A673 (cell line): ENCODE data around the gene TTC19.

ENCODE experiments used
- EZH2 ChIP-seq: fragments of 200-600 bp; sonication (generic); IDR thresholded peaks from 2 replicates; pipeline ENCODE4 v1.6.1; 2017; ENCODE audit warnings: borderline replicate concordance, low read depth, mild to moderate bottlenecking, mixed read lengths, antibody characterized with exemption, low read length; ENCODE audit not compliant: poor library complexity, severe bottlenecking
- TF ChIP-seq, protein P1 (sequence below): fragments of 300-800, 200-600 bp; sonication (generic); conservative IDR thresholded peaks from 2 replicates; pipeline ENCODE4 v1.5.1; 2017; ENCODE audit warnings: low read depth, mild to moderate bottlenecking, antibody characterized with exemption, low read length, moderate library complexity, mixed read lengths

DNA sequence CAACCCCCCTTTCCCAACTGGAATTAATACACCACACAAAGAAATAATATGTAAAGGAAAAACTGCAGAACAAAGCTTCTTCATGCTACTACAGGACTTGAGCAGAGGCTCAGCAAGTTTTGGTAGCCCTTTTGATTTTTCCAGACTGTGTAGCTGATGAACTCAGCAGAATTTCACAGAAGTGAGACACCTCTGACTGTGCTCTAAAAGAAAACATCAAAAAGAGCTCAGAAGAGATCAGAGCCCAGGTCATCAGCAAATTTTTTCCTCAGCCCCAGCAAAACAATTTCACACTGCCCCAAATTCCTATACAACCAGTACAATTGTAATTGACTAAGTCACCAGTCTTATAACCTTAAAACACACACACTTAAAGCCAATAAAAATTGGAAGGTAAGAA is 38.0 kb downstream of the TTC19 start:
- TF ChIP-seq, protein P1, sequence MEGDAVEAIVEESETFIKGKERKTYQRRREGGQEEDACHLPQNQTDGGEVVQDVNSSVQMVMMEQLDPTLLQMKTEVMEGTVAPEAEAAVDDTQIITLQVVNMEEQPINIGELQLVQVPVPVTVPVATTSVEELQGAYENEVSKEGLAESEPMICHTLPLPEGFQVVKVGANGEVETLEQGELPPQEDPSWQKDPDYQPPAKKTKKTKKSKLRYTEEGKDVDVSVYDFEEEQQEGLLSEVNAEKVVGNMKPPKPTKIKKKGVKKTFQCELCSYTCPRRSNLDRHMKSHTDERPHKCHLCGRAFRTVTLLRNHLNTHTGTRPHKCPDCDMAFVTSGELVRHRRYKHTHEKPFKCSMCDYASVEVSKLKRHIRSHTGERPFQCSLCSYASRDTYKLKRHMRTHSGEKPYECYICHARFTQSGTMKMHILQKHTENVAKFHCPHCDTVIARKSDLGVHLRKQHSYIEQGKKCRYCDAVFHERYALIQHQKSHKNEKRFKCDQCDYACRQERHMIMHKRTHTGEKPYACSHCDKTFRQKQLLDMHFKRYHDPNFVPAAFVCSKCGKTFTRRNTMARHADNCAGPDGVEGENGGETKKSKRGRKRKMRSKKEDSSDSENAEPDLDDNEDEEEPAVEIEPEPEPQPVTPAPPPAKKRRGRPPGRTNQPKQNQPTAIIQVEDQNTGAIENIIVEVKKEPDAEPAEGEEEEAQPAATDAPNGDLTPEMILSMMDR = no peak
- no peak for TF ChIP-seq EZH2
